Glomerular visceral epithelial cell (primary cell): ENCODE data around the gene CRMP1.

Experiments used
- DNase-seq: peaks from one replicate; pipeline ENCODE4 v3.0.0-alpha.2; 2016; ENCODE audit errors: extremely low spot score

The CRMP1 gene

DNA sequence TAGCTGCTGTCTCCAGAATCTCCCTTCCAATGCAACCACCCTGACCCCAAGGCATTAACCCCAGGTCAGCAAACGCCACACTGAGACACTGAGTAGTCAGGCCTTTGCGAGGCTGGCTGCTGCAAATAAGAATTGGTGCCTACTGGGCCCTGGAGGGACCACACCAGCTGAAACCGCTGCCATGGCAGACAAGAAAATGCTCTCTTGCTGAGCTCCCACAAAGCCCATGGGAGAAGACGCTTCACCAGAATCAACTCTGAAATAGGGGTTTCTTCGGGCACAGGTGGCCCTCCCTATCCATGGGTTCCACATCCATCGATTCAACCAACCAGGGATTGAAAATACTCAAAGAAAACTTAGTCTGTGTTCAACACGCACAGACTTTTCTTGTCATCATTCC lies 26.7 kb upstream of the CRMP1 start:
- no peak for DNase-seq

DNA sequence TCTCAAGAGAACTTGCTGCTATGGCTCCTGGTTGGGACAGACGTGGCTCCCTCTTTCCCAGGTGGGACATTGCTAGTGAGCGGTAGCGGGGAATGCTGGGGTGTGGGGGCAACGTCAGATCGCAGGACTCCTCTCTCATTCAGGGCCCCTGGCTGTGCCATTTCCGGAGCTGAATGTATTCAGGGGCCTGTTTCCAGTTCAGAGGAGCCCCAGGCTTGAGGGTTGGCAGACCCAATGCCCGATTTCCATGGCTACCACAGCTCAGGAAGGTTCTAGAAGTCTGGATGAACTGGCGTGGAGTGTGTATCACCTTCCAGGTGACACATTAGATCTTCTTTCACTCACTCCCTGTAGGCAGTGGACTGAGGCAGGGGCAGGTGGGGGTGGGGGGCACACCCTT lies 26.2 kb upstream of the CRMP1 start:
- no peak for DNase-seq

DNA sequence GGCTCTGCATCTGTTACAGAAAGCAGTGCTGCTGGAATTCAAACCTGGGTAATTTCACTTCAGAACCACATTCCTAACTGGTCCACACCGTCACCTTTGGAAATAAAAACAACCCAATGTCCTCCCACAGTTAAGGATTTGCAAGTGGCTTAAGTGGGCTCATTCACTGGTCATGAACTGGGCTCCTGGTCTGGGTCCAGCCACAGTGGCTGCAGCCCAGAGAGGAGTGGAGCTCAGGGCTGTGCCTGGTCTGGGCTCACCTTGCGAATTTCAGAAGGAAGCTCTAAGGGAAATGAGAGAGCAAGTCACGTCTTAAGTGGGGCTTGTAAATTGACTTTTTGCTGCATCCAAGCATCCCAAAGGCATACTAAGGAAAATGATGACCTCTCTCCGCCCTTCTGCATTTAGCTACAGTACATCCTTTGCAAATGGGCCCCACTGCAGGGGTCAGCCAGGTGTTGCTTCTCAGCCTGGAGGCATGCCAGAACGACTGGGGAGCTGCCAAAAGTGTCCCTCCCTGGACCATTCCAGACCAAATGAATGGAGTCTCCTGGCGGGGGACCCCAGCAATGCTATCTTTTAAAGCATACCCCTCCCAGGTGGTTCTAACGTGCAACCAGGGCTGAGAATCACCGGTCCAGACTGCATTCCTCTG lies 25.6 kb upstream of the CRMP1 start:
- no peak for DNase-seq

DNA sequence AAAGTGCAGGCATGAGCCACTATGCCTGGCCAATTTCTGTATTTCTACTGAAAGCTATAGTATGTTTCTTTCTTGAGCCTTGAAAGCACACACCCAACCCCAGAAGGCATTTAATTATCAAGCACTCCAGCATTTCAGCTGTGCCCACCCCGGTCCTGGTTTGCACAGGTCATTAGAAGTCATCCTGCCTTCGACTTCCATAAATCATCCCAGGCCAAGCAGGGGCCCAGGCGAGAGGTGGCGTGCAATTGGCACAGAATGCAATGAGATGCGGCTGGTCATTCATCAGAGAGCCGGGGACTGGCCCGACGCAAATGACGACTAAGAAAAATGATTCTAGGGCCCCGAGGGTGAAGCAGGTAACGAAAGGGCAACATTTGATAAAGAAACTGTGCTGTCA lies 24.8 kb upstream of the CRMP1 start:
- DNase-seq, result no peak

DNA sequence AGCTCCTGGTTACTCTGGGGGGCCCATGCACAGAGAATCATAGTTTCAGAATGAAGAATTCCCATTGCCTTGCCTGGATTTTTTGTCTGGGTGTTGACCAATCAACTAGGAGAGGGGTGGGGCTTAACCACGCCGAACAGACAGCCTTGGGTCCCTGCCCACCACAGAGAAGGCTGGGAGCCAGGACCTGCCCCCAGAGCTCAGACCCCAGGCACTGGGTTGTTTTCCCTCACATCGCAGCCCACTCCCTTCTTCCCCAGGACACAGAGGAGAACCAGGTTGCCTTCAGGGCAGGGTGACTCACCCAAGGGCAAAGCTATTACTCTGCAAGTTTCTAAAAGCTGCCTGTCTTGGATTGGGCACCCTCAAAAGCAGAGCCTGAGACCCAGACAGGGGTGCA lies 23.3 kb upstream of the CRMP1 start:
- no peak for DNase-seq

DNA sequence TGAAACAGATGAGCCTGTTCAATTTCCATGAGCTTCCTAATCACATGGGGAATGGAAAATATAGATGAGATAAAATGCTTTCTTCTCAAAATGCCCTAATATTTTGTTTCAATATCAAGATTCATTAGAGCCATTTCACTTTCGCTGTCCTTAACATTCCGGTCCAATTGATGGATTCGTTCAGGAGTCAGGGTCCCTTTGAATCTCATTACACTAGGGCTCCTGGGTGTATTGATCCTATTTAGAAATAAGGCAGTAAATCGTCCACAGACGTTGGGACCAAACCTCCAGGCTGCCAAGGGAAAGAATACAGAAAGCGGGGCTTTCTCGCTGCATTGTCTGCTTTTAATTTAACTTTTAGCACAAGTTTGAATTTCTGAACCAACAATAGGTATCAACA lies 20.6 kb upstream of the CRMP1 start:
- DNase-seq, result no peak

DNA sequence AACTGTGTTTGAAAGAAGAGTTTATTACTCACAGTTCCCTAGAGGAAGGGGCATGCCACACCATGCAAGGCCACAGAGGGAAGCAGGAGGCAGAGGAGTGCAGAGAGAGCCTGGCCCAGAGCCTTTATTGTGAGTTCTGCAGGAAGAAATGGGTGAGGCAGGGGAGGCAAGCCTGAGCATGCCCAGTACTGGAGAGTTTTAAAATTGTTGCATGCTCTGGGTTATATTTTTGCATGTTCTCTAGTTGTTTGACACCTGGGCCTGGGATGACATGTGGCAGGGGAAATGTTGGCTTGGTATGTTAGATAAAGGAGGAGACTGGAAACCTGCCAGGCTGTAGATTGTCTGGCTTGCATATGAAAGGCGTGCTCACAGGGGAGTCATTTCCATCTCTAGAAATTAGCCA lies 19.7 kb upstream of the CRMP1 start:
- DNase-seq, result no peak

DNA sequence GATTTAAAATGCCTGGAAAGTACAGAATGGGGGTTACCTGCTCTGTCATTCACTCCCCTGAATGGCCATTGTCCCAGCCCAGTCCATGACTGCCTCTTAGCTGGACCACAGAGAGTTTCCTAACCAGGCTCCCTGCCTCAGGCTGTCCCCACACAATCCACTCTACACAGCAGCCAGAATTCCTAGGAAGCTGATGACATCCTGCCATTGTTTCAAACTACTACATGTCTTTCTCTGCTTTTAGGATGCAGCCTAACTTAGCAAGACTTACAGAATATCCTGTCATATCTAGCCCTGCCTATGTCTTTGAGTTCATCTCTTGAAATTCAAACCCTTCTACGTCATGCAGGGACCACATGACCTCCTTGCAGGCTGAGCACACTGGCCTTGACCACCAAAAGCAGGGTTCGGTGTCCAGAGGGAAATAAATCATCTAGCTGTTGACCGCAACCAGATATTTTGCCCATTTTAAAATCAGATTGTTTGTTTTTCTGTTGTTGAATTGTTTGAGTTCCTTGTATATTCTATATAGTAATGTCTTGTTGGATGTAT lies 16.1 kb upstream of the CRMP1 start:
- DNase-seq, result no peak

DNA sequence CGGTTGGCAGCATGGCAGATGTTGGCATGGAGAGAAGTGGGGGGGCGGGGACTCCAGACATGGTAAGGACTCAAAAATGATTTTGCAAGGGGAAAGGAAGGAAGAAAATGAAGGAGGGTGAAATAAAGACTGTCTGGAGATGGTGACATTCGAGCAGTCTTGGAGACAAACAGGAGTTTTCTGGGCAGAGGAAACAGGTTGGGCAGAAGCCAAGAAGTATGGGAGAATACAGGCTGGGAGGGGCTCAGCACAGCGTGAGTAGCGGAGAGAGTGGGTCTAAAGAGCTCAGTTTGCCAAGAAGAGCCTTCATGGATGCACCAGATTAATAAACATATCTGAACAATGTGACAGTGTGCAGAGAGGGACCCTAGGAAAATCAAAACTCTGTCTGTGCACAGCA lies 13.3 kb upstream of the CRMP1 start:
- DNase-seq, result no peak

DNA sequence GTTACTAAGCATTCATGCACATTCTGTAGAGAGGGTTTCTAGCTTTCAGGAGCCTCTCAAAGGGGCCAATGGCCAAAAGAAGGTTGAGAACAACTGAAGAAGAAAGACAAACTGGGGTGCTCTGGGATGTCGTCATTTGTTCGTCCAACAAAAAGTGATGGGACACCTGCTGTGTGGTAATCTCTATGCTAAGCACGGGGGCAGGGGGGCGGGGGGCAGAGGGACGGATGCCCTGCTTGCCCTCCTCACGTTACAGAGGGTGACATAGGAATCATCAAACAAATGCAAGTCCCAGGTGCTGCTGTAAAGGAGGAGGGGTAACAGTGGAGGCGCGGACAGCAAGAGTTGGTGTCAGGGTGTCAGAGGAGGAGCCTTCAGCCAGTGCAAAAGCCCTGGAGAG lies 12.8 kb upstream of the CRMP1 start:
- DNase-seq, result no peak

DNA sequence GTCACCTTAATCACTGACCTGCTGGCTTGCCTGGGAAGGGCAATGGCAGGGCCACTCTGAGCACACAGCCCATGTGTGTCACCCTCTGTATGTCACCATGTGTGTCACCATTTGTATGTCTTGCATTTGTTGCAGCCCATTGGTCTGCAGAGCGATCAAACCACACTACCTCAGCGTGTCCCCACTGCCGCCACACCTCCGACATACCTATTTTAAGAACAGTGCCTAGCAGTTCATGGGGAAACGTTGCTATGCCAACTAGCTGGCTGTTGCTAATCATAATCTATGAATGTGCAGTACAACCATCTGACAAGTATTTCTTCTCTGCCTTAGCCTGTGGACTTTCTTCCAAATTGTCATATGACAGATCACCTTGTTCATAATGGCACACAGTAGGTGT lies 8.0 kb upstream of the CRMP1 start:
- no peak for DNase-seq

DNA sequence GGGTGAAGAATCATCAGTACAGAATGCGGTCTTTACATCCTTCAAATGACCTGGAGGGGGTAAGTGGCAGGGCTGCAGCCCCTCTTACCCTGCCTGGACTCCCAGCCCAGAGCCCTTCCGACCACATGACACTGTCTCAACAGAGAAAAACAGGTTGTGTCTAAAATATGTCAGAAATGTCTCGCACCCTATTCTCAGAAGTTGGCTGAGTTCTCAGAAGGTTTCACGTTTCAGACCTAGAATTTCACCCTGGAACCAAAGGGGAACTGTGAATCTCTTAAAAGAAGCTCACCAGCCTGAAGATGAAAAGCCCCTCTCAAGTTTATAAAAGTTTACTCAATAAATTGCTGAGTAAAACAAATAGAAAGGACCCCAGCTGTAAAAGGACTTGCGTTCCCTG lies 7.0 kb upstream of the CRMP1 start:
- DNase-seq, result no peak

DNA sequence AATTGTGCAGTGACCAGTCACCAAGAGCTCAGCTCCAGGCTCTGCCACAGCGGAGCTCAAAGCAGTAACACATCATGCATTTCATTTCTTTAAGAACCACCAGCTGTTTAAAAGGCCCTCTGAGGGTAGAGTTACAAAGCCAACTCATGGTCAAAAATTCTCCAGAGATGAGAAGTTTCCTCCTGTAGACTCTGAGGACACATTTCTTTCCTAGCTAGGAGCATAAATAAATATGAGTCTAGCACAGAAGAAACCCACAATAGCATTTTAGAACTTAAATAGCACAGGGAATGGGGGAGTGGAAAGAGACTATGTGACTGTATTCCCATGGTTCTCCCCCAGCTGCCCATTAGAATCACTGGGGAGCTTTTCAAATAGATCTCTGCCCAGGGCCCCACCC lies 6.5 kb upstream of the CRMP1 start:
- DNase-seq, result no peak

DNA sequence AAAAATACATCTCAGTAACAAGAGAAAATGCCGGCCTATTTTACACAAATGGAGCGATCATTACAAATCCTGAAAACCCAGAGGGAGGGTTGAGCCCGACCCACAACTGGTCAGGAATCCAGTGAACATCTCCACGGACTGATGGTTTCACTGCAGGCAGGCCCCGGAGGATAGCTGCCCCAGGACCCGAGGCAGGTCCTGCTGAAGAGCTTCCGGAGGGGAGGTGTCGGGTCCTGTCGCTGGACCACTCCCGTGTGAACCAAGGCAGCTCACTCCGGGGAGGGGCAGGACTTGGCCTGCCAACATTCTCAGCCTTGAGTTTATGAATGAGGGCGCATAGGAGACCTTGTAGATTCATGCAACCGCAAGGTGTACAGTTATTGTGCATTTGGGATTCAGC lies 4.8 kb upstream of the CRMP1 start:
- no peak for DNase-seq

DNA sequence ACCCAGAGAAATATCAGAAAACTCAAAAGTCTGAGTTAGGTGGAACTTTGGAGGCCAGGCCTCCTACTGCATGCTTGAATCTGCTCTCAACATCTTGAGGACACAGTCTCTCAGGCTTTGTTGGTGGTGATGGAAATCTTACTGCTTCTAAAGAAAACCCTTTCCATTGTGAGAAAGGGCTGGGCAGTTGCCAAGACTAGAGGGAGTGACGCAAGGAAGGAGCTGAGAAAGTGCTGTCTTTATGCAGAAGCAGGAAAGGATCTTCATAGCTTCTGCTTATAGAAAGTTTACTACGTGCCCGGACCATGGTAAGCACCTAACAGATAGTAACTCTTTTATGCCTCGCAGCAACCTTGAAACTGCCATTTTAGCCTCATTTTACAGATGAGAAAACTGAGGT lies 2.4 kb upstream of the CRMP1 start:
- DNase-seq, result no peak

DNA sequence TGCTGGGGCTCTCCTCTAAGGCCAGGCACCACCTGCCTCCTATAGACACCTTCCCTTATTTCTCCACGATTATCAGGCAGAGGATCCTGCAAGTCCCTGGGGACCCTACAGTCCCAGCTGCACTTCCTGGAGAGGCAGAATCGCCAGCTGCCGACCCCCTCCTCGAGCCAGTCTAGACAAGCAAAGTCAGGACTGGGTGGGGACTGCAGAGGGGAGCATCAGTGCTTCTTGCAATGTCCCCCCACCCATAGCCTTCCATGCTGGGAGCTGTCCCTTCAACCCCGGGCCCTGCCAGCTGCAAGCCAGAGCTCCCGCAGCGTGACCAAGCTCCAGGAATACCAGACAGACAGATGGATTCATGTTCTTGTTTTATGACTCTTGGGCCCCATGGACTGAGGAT lies 1.4 kb upstream of the CRMP1 start:
- no peak for DNase-seq

DNA sequence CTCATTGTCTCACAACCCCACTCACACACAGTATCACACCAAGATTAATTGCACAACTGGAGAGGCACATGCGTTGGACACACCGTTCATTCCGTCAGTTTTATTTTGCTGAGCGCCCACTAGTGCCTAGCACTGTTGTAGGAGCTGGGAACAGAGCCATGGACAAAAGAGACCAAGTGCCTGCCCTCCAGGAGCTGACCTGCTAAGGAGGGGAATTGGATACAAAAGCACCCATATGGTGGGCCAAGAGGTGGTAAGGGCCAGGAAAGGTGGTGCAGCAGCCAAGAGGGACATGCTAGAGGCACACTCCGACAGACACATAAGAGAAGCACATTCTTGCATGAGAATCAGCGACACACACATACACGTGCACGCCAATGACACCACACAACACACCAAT lies 705 bp upstream of the CRMP1 start:
- no peak for DNase-seq

DNA sequence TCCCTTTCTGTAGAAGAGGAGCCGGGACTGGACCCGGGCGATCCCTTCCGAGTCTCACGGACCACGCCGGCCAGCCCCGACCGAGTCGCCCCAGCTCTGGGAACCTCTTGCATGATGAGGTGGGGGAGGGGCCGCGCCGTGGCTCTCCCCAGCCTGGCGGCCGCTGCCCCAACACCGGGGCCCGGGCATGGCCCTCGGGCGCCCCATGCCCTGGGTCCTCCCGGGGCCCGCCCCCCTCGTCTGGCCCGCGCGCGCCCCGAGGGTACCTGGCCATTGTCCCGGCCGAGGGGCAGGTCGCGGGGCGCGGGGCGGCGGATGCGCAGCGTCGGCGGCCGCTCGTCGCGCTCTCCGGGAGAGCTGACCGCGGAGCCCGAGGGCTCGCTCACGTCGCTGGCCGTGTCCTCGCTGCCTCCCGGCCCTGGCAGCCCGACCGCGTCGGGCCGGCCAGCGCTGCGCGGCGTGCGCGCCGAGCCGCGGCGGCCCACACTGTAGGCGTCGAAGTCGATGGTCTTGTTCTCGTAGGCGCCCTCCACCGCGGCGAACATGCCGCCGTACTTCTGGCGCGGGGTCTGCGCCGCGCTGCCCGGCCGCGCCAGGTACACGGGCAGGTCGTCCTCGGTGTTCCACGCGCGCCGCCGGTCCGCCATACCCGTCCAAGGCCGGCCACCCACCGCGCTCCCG lies 423 bp downstream of the CRMP1 start:
- DNase-seq, result no peak

DNA sequence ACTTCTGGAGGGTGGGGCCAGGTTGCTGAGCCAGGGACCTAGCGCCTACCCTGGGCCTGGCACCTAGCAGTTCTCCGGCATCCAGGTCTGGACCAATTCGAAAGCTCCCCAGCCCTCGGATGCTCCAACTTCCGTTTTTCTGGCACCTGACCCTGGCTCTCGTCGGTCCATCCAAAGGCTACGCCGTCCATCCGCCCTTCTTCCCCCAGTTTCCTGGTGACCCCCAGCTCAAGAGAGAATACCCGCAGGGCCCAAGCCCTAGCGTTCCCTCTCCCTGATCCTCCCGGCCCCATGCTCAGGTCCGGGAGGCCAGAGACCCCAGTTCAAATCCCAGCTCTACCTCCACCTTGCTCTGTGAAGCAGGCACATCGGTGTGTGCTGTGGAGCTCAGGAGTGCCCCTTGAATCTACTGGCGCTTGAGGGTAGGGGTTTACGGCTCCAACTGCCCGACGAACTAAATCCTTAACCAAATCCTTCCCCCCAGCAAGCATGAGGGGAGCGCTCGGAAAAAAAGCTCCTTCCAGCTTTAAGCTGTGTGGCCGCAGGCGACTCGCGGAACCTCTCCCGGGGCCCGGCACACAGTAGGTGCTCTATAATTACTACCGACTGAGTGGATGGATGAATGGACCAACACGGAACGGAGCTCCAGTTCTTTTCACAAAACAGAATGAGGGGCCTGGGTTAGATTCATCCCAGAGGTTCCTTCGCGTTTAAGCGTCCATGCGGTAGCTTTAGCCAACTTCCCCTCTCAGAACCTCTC lies 1.1 kb downstream of the CRMP1 start:
- DNase-seq, result no peak

DNA sequence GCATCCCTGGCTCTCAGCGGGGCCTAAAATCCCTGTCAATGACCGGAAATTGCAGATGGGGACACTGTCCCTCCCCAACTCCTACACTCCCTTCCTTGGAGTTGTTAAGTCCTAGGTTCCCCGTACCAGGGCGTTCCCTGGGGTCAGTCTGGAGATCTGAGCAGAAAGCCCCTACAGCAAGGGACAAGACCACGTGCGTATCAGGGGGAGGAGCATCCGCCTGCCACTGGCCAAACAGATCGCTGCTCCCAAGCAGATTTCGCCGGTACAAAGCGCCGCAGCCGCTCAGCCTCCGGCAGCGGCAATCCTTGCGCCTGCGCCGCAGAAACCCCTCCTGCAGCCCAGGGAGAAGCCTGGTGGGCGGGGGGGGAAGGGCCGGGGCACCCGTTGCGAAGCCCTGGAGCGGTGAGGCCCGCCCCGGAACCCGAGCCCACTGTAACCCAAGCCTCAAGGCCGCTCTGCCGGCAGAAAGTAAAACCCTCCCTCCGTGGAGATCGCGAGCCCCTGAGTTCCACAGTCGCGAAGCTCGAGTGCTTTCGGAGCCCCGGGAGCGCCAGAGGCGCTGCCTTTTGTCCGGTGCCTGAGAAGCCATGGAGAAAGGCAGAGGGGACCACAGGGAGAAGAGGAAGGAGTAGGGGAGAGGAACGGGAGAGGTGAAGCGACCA lies 2.7 kb downstream of the CRMP1 start:
- DNase-seq, result no peak

DNA sequence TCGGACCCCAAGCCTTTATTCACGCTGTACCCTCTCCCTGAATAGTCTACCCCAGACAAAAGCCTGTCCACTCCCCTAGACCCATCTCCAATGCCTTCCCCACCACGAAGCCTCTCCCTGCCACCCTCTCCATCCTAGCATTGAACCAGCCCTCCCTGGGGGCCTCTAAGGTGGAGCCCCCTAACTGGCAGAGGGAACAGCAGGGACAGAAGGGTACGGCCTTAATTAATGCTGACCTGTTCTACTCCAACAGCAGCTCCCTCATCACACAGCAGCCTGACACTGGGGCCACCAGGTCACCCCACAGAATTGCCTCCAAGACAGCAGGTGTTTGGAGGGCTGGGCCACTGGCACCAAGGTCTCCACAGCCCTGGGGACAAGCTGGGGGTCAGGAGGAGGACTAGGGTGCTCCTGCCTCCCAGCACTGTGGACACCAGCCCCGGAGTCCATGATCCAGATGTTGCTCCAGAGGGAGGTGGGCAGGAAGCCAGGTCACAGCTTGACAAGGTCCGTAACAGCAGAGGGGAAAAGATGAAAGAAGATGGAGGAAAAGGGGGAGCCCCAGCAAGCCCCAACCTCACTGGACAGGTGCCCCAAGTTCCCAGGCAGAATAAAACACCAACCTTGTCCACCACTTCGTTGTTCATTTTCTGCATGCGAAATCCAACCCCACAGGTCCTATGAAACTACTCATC lies 3.7 kb downstream of the CRMP1 start:
- DNase-seq, result no peak
